HG02970 (cell line): ENCODE measurements around the gene AOPEP.
"Not testable (repeated sequence)": the region's sequence is repeated elsewhere in the genome, so short reads cannot be mapped to it uniquely, and the experiment has no call there.

Experiments used
- ATAC-seq: cut with Tn5 transposase; IDR thresholded peaks from one replicate; pipeline ENCODE4 v1.9.1; 2021; ENCODE audit warnings: mild to moderate bottlenecking, moderate library complexity, moderate number of reproducible peaks; ENCODE audit not compliant: unreplicated experiment, low FRiP score

The AOPEP gene

GRCh38 chr9:94837404-94837803 lies 110.9 kb downstream of the AOPEP start:
- no peak for ATAC-seq

- no peak for ATAC-seq
Measured at GRCh38 chr9:94839398-94839797, 112.9 kb downstream of the AOPEP start.

DNA sequence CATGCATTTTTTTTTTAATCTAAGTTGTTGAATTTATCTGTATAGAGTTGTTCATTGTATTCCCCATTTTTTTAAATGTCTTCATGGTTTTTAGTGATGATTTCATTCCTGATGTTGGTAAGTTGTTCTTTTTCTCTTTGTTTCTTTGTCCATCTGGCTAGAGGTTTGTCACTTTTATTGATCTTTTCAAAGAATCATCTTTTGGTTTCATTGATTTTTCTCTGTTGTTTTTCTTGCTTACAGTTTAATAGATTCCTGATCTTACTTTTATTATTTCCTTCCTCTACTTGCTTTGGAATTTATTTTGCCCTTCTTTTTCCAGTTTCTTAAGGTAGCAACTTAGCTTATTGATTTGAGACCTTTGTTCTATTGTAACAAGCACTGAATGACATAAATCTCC lies 114.2 kb downstream of the AOPEP start:
- no peak for ATAC-seq

DNA sequence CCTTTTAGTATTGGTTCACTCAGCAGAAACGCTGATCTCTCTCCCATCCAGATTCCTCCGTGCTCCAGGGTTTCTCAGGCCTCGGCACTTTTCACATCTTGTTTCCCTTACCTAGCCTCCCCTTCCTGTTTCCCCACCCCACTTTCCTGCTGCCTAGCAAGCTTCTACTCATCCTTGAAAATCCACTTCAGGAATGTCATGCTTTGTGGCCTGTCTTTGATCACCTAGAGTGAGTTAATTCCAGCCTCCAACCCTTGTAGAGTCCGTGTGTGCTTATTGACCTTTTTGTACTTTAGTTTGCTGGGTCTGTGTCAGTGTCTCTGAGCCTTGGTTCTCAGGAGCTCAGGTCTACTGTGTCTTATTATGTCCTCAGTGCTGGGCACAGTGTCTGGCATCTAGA lies 116.6 kb downstream of the AOPEP start:
- no peak for ATAC-seq

DNA sequence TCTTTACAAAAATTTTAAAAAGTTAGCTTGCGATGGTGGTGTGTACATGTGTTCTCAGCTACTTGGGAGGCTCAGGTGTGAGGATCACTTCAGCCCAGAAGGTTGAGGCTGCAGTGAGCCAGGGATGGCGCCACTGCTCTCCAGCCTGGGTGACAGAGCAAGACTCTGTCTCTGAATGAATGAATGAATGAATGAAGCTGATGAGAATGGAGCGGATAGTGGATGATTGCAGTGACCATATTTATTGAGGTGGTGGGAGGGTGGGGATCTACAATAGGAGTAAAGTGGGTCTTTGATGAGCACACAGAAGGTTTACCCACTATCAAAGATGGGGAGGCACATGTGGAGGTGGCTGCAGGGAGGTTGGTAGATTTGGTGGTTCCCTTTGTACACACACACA lies 120.2 kb downstream of the AOPEP start:
- ATAC-seq, result no peak

GRCh38 chr9:94847486-94847885 lies 121.0 kb downstream of the AOPEP start:
- ATAC-seq, result no peak

GRCh38 chr9:94848791-94849190 lies 122.3 kb downstream of the AOPEP start:
- ATAC-seq, result not testable (repeated sequence)

- no peak for ATAC-seq
Measured at GRCh38 chr9:94850540-94851434, 124.3 kb downstream of the AOPEP start.

DNA sequence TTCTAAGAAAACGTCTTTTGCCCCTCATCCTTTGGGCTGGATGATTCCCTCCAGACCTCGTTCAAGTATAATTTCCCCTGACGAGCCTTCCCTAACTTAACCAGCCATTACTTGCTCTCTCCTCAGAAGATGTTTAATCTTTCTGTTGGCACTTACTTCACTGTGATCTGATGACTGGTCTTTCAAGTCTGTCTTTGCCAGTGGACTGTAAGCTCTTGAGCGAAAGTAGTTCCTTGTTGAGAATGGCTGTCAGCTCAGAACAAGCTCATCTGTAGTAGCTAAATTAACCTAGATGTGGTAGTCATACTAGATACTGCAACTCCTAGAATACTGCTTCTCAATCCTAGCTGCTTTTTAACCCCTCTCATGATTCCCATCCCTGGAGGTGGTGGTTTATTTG lies 125.0 kb downstream of the AOPEP start:
- no peak for ATAC-seq

GRCh38 chr9:94851892-94852291 lies 125.4 kb downstream of the AOPEP start:
- ATAC-seq, result no peak

DNA sequence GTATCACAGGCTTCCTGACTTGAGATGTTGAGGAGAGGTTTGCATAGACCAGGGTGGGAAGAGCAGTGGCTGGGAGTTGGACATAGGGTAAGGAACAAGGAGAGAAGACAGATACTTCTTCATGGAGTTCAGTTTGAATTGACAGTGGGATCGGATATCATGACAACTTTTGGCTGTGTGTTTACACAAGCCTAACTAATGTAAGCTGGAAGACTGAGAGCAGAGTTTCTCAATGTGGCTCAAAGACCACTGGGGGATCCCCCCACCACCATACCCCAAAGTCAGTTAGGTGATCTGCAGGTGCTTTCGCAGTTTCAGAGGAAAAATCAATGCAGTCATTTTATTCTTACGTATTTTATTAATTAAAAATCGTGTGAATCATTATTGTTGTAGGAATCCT lies 125.9 kb downstream of the AOPEP start:
- no peak for ATAC-seq

DNA sequence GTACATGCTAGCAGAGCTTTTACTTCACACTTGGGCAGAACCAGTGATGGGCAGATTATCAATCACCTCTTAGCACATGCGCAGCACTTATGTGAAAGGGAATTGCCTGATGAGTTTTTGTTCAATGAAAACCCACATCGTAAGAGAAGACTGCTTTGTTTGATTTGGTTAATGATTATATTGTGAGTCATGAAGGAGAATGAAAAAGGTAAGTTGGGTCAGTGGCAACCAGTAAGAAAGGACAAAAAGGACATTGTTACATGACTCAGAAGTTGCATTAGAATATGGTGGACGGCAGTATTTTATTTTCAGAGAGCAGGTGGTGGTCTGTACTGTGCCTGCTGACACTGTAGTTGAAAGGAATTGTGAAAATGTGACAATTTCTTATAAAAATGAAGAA lies 127.4 kb downstream of the AOPEP start:
- no peak for ATAC-seq

- ATAC-seq, result no peak
Measured at GRCh38 chr9:94855903-94856302, 129.4 kb downstream of the AOPEP start.

DNA sequence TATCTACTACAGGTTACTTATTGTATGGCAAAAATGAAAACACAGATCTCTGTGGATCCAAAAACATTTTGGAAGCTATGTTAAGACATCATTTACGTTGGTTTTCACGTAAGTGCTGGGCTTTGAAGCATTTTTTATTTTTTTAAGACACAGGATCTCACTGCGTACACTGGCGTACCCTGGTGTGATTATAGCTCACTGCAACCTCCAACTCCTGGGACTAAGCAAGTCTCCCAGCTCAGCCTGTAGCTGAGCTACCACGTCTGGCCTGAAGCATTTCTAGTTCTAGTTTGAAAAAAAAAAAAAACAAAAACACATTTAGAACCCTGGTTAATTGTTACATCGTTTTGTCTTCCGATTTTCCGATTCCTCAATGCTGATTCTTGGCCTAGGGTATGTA lies 131.3 kb downstream of the AOPEP start:
- ATAC-seq, result no peak

GRCh38 chr9:94859226-94859625 lies 132.7 kb downstream of the AOPEP start:
- no peak for ATAC-seq

DNA sequence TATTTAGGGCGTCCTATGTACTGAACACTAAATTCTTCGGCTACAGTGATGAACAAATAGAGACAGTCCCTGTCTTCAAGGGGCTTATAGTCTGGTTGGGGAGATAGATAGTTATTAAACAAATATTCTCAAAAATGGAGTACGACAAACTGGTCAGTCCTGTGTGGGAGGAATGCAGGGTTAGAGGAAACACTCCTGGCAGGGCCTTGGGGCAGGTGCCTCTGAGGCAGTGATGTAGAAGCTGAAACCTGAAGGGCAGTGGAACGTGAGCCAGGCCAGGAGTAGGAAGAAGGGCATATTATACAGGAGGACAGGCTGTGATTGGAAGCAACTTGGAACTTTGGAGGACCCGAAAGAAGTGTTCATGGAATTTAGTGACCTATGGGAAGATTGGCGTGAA lies 133.4 kb downstream of the AOPEP start:
- ATAC-seq, result no peak

- peak; percentile 79 for ATAC-seq
Measured at GRCh38 chr9:94860678-94861588, 134.4 kb downstream of the AOPEP start.

- no peak for ATAC-seq
Measured at GRCh38 chr9:94861589-94862272, 135.2 kb downstream of the AOPEP start.

DNA sequence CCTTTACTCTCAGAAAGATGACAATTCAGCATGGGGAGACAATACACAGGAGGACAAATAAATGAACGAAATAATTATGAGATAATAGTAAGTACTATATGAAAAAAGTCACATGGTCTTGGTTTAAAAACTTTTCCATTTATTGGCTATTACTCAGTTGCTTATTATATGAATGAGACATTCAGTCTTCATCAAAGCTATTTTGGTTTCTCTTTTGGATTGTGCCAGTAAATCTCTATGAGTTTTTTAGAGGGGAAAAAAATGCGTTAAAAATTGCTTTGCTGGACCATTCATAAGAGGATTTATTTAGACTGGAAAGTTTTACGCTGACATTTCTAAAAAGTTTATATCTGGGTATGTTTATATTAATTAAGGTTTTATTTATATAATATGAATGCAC lies 137.7 kb downstream of the AOPEP start:
- no peak for ATAC-seq

GRCh38 chr9:94864862-94865509 lies 138.5 kb downstream of the AOPEP start:
- ATAC-seq, result no peak
